A549 (cell line): ENCODE data around the gene BDH1.

Source experiments
- BCL3 ChIP-seq: fragments of >200 bp; sonication (Bioruptor Twin); formaldehyde crosslinking; IDR thresholded peaks from 3 replicates; pipeline ENCODE4 v1.6.1; 2016
- CEBPB ChIP-seq, 2 experiments: fragments of >200 bp in 1 of 2; sonication (Bioruptor Twin) in 1 of 2; formaldehyde crosslinking in 1 of 2; IDR thresholded peaks; 2 replicates each; pipeline ENCODE4 v1.6.1; 2012 to 2016
- CTCF ChIP-seq: fragments of >200 bp; sonication (Bioruptor Twin); formaldehyde crosslinking; IDR thresholded peaks from 3 replicates; pipeline ENCODE4 v1.5.1; 2016
- ELK1 ChIP-seq: fragments of 150-350 bp; IDR thresholded peaks from 2 replicates; pipeline ENCODE4 v1.6.1; 2014; ENCODE audit warnings: low read depth, mild to moderate bottlenecking, low read length
- JUN ChIP-seq, 2 experiments: fragments of >200 bp; sonication (Bioruptor Twin); formaldehyde crosslinking; IDR thresholded peaks; 2 replicates in 1 of 2; 3 replicates in 1 of 2; pipeline ENCODE4 v1.6.1; 2016 to 2017
- POLR2A ChIP-seq: IDR thresholded peaks from 2 replicates; pipeline ENCODE4 v1.6.1; 2012; ENCODE audit warnings: mild to moderate bottlenecking, low read length
- POLR2AphosphoS2 ChIP-seq: conservative IDR thresholded peaks from 2 replicates; pipeline ENCODE4 v1.6.1; 2012; ENCODE audit warnings: low read length, improper control_type of control experiment, inconsistent platforms
- RFX5 ChIP-seq: fragments of 450-650 bp; IDR thresholded peaks from 2 replicates; pipeline ENCODE4 v1.7.1; 2014; ENCODE audit warnings: antibody characterized with exemption, mild to moderate bottlenecking, moderate library complexity
- ZC3H11A ChIP-seq: fragments of 450-650 bp; IDR thresholded peaks from 2 replicates; pipeline ENCODE4 v1.6.1; 2014; ENCODE audit warnings: antibody characterized with exemption, mild to moderate bottlenecking

GRCh38 chr3:197468866-197469382, 86.8 kb downstream of the BDH1 start:
- TF ChIP-seq CTCF = no peak
- no peak for TF ChIP-seq ZC3H11A
- no peak for TF ChIP-seq POLR2A
- TF ChIP-seq ELK1 = no peak
- TF ChIP-seq POLR2AphosphoS2 = no peak
- no peak for TF ChIP-seq JUN (IDR thresholded peaks at IDR 0.05)
- TF ChIP-seq CEBPB (IDR thresholded peaks at IDR 0.05) = no peak
- TF ChIP-seq BCL3 = no peak
- no peak for TF ChIP-seq RFX5
